Astrocyte of the cerebellum (primary cell): ENCODE data around the gene MEN1.

Experiments
- DNase-seq: peaks from one replicate; pipeline ENCODE4 v3.0.0-alpha.2; 2011; ENCODE audit warnings: low read depth
- H3K4me3 ChIP-seq: 2 replicates; pipeline ENCODE4 v1.5.1; 2011; ENCODE audit warnings: mild to moderate bottlenecking, low read depth, low read length, moderate library complexity
- in situ Hi-C: cut with HindIII; loops from 2 replicates; pipeline ENCODE4 v1.10.0; 2017; ENCODE audit warnings: low sequenced_read_pairs
- TF ChIP-seq, protein P1 (sequence below): IDR thresholded peaks from 2 replicates; pipeline ENCODE4 v1.5.1; 2012; ENCODE audit warnings: low read length, low read depth, moderate library complexity, mild to moderate bottlenecking; ENCODE audit errors: missing control alignments

MEN1 gene

DNA sequence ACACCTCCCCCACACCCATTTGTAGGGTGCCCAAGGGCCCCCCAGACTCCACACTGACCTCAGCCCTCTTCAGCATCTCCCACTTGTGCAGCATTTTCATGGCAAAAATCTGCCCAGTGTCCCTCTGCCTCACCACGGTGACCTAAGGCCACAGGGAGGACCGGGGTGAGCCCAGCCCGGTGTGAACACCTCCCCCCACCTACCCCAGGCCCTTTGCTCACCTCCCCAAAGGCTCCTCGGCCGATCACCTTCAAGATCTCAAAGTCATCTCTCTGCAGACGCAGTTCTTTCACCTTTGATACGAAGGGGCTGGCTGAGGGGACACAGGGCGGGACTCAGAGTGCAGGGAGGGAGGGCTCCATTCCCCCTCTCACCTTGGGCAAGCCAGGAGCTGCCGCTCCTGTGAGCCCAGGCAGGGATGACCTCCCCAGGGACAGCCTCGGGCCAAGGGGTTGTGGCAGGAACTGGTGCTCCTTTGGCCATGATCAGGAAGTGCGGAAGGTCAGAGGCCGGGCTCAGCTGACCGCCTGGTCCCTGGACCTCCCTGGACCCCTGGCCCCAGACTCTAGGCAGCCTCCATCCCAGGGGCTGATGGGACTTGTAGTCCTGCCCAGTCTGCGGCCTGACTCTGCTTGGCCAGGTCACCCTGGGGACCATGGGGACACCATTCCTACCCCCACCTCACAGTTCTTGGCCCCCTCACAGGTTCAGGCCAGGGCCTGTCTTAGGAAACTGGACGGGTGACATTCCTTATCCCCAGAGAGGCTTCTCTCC, 31.4 kb upstream of the MEN1 start:
- in situ Hi-C loops: no loop called here
- TF ChIP-seq, protein P1, sequence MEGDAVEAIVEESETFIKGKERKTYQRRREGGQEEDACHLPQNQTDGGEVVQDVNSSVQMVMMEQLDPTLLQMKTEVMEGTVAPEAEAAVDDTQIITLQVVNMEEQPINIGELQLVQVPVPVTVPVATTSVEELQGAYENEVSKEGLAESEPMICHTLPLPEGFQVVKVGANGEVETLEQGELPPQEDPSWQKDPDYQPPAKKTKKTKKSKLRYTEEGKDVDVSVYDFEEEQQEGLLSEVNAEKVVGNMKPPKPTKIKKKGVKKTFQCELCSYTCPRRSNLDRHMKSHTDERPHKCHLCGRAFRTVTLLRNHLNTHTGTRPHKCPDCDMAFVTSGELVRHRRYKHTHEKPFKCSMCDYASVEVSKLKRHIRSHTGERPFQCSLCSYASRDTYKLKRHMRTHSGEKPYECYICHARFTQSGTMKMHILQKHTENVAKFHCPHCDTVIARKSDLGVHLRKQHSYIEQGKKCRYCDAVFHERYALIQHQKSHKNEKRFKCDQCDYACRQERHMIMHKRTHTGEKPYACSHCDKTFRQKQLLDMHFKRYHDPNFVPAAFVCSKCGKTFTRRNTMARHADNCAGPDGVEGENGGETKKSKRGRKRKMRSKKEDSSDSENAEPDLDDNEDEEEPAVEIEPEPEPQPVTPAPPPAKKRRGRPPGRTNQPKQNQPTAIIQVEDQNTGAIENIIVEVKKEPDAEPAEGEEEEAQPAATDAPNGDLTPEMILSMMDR: no peak
- DNase-seq: no peak
- no peak overlapping the region for H3K4me3 ChIP-seq

DNA sequence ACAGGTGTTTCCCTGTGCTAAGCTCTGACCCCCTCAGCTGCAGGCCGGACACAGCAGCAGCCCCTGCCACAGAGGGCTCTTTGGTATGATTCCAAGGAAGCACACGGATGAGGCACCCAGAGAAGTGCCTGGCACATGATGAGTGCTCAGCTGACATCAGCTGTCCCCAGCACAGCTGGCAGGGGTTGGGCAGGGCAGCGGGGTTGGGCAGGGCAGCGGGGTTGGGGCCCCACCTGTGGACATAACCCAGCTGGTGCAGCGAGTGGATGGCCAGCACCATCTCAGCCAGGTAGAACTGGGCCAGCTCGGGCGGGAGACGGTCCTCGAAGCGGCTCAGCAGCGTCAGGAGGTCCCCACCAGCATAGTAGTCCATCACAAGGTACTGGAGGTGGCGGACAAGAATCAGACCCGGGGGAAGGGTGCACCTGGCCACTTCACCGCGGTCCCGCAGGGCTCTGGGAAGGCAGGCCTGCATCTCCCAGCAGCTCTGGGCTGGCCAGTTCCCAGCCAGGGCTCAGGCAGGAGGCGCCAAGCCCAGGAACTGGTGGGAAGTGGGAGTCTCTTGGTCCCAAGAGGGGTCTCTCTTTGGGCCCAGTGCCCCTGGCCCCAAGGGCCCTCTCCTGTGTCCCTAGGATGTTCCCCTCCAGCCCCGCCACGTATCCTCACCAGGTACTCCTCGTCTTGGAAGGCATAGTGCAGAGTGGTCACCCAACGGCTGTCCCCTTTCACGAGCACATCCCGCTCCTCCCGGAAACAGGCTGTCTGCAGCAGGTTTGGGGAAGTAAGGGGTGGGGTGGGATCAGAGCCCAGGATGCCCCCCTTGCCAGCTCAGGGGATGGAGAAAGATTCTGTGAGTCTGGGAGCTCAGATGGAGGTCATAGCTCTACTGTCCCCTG, 29.8 kb upstream of the MEN1 start:
- no peak for DNase-seq
- in situ Hi-C loops: no loop called here
- TF ChIP-seq, protein P1: no peak
- no peak overlapping the region for H3K4me3 ChIP-seq

DNA sequence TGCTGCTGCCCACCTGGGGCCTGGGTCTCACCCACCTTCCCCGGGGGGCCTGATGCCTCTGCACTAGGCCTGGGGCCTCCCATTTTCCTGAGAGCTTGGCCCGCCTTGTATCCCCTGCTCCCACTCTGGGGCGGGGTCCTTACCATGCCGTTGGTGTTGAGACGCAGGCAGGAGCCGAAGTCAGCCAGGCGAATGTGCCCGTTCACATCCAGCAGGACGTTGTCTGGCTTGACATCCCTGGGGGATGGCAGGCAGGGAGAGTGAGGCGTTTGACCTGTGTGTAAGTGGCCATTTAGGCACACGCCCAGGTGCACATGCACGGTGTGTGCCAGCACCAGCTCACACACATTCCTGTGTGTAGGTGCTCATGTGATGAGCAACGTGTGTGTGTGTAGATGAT, 29.0 kb upstream of the MEN1 start:
- TF ChIP-seq, protein P1: no peak
- in situ Hi-C loops: no loop called here
- no peak overlapping the region for H3K4me3 ChIP-seq
- DNase-seq: no peak

- no peak overlapping the region for H3K4me3 ChIP-seq
- TF ChIP-seq, protein P1: no peak
- no peak for DNase-seq
- in situ Hi-C loops: no loop called here
Observed at GRCh38 chr11:64838600-64839334, 28.4 kb upstream of the MEN1 start.

DNA sequence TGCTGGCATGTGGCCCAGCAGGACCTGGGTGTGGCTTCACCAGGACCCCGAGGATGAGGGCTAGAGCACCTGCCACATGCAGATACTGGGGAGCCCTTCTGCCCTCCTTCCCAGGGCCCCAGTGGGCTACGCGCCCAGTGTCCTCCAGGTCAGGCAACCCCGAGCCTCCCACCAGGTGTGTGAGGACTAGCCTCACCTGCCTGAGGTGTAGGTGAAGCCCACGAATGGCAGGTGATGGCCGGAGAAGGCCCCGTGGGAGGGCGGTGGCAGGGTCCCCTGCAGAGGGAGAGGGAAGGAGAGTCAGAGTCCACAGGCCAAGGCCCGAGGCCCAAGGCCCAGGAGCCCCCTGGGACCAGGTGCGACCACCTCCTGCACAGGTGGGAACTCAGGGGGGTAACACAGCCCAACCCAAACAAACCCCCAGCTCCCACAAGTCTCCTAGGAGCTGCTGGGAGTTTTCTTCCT, 27.6 kb upstream of the MEN1 start:
- TF ChIP-seq, protein P1: no peak
- in situ Hi-C loops: no loop called here
- no peak for DNase-seq
- no peak overlapping the region for H3K4me3 ChIP-seq

GRCh38 chr11:64836448-64837072, 26.2 kb upstream of the MEN1 start:
- H3K4me3 ChIP-seq: no peak overlapping the region
- TF ChIP-seq, protein P1: no peak
- no peak for DNase-seq
- in situ Hi-C loops: no loop called here
